T-helper 2 cell treated with Interferon-gamma antibody and Interleukin-4, amounts not matched to agents 5 μg/mL and 100 μg/mL, for 36 hours (primary cell): ENCODE data around the gene ZNF222.
A peak's percentile ranks its signal among the peaks of the same experiment; 100 is the strongest.

Source experiments
- DNase-seq: peaks from one replicate; pipeline ENCODE4 v3.0.0; 2021; ENCODE audit warnings: low spot score
- H3K27ac Mint-ChIP-seq: one replicate; pipeline ENCODE4 v1.8.0; 2021; ENCODE audit warnings: mild to moderate bottlenecking, mixed read lengths
- H3K27me3 Mint-ChIP-seq: one replicate; pipeline ENCODE4 v1.8.0; 2021; ENCODE audit warnings: low read depth, mixed read lengths
- H3K36me3 Mint-ChIP-seq: one replicate; pipeline ENCODE4 v1.8.0; 2021; ENCODE audit warnings: low read depth, mixed read lengths
- H3K4me1 Mint-ChIP-seq: one replicate; pipeline ENCODE4 v1.8.0; 2021; ENCODE audit warnings: low read depth, mixed read lengths
- H3K4me3 Mint-ChIP-seq: one replicate; pipeline ENCODE4 v1.8.0; 2022; ENCODE audit warnings: mild to moderate bottlenecking, moderate library complexity, mixed read lengths
- H3K9me3 Mint-ChIP-seq: one replicate; pipeline ENCODE4 v1.8.0; 2021; ENCODE audit warnings: mixed read lengths

The ZNF222 gene

GRCh38 chr19:44072543-44073401, 47.6 kb downstream of the ZNF222 start:
- H3K4me1 Mint-ChIP-seq = peaks cover 14% of the 10 kb centered on the region
- no peak for DNase-seq
- peaks cover 44% of the 10 kb centered on the region for H3K9me3 Mint-ChIP-seq
- peaks cover 25% of the 10 kb centered on the region for H3K36me3 Mint-ChIP-seq
- peak overlapping the region; percentile 94 for H3K4me3 Mint-ChIP-seq
- no peaks in the 10 kb centered on the region for H3K27me3 Mint-ChIP-seq
- H3K27ac Mint-ChIP-seq = no peak overlapping the region

GRCh38 chr19:44076325-44076724, 51.1 kb downstream of the ZNF222 start:
- Mint-ChIP-seq H3K36me3 (peaks cover 28% of the 10 kb centered on the region), H3K9me3 (peaks cover 23% of the 10 kb centered on the region), H3K4me3 (no peak overlapping the region), H3K4me1 (peaks cover 12% of the 10 kb centered on the region), H3K27me3 (no peaks in the 10 kb centered on the region), H3K27ac (no peak overlapping the region)
- no peak for DNase-seq
